ENCODE results near the gene SLC25A10.

- TF ChIP-seq ZNF704 (tag by site-specific recombination; IDR thresholded peaks at IDR 0.05) (no peak), CTCF (tag by site-specific recombination; IDR thresholded peaks at IDR 0.05) (no peak), ZNF501 (tag by site-specific recombination; IDR thresholded peaks at IDR 0.05) (no peak), REST (tag by site-specific recombination; IDR thresholded peaks at IDR 0.05) (no peak), ZNF140 (tag by site-specific recombination; IDR thresholded peaks at IDR 0.05) (no peak), ZBTB11 (tag by site-specific recombination; conservative IDR thresholded peaks at IDR 0.05; ENCODE audit: low read depth) (no peak)
Observed at GRCh38 chr17:81720267-81721071, 8.4 kb downstream of the SLC25A10 start.
